Stimulated activated CD4-positive, alpha-beta T cell treated with anti-CD3 and anti-CD28 coated beads, Interleukin-4, amount 100 ng/mL, for 4 hours (primary cell): ENCODE measurements around the gene CCL11.

ENCODE experiments used
- DNase-seq, 2 experiments: peaks; one replicate each; pipeline ENCODE4 v3.0.0-alpha.2; 2020

Gene CCL11

DNA sequence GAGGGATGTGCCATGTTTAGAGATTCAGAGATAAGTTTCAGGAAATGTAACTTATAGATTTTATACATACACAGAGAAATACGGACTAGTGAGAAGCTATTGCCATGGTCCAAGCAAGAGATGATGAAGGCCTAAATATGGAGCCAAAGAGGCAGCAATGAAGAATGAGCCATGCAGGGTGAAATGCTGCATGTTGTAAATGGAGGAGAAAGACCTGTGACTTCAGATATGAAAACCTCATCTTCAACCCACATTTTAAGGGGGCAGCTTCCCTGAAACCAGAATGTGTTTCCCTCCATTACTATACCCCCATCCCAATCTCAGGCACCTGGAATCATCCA lies 27.6 kb upstream of the CCL11 start:
- DNase-seq: no peak

DNA sequence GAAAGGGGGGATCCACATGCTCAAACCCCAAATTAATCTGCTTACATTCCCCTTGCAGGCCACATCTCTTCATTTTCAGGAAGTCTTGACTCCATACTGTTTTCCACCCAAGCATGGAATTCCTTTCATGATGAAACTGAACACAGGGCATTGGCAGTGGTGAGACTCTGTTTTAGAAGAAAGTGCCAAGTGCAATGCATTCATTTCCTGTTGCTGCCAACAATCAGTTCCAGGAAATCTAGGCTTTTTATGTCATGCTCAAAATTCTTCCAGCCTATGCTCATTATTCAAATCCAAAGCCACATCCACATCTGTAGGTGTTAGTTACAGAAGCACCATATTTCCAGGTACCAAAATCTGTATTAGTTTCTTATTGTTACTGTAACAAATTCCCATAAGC lies 26.4 kb upstream of the CCL11 start:
- no peak for DNase-seq

DNA sequence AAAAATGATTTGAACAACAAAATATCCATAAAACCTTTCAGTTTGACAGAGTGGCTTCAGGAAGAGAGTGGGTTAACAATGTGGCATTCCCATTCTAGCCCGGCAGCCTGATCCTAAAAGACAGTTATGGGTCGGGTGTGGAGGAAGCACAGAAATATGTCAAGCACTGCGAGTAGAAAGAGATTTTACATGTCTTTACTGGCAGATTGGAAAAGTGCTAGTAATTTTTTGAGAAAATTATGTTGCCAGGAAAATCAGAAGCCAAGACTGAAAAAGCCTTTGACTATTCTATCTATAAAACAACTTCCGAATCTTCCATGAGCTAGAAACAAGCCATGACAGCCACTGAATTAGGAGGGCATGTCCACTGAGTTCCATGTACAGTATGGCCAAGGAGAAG lies 24.7 kb upstream of the CCL11 start:
- no peak for DNase-seq

DNA sequence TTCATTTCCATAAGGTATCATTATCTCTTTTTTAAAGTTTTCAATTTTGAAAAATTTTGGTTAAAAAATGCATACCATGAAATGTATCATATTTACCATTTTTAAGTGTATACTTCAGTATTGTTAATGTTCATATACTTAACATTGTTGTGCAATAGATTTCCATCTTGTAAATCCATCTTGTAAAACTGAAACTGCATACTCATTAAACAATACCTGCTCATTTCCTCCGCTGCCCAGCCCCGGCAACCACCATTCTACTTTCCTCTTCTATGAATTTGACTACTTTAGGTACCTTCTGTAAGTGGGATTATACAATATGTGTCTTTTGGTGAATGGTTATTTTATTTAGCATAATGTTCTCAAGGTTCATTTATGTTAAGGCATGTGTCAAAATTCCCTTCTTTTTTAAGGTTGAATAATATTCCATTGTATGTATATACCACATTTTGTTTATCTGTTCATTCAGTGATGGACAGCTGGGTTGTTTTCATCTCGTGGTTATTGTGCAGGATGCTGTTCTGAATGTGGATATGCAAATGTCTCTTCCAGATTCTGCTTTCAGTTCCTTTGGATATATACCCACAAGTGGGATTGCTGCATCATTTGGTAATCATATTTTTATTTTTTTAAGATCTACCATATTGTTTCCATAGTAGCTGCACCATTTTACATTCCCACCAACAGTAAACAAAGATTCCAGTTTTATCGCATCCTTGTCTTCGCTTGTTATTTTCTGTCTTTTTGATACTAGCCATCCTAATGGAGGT lies 23.8 kb upstream of the CCL11 start:
- DNase-seq: no peak

DNA sequence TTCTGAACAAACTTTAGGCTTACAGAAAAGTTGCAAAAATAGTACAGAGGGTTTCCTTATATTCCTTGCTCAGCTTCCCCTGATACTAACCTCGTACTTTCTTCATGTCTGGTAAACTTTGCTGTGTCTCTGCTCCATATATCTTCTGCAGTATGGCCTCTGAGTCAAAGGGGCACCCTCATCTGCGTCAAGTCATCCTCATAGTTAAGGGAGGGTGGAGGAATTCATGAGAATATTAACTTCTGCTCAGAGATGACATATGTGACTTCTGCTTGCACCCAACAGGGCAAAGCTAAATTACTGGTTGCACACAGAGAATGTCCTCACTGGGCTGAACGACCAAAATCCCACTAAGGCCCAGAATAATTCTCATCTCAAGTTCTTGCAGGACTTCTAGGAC lies 19.8 kb upstream of the CCL11 start:
- no peak for DNase-seq

DNA sequence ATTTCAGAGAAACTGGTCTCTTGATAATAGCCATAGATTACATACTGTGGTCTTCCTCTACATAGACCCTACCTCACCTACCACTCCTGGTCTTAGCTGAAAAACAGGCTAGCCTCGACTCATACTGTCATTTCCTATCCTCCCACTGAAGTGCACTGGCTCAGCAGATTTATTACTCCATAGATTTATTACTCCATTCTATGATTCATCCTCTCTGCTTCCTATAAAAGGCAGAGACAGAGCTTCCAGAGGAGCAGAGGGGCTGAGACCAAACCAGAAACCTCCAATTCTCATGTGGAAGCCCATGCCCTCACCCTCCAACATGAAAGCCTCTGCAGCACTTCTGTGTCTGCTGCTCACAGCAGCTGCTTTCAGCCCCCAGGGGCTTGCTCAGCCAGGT lies 15.6 kb upstream of the CCL11 start, which contains the start of gene CCL7:
CCL7 (plus strand) TSS at position 253 of the 400 bp plus-strand sequence; CDS start at position 323, 70 bp downstream.
- no peak for DNase-seq

DNA sequence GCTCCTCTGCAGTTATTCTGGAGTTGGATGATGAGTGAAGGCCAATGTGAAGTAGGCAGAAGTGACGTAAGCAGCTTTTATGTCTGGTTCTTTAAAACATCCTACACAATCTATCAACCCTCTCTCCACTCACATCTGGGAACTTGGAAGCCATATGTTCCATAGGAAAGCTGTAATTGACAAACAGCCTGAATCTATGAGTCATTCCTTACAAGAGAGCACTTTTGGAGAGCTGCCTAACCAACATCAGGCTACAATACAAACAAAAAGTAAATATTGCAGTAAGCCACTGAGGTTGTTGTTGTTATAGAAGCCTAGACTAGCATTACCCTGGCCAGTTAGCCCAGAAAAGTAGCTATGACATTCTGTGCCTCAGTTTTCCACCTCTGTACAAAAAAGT lies 9.7 kb upstream of the CCL11 start:
- no peak for DNase-seq

DNA sequence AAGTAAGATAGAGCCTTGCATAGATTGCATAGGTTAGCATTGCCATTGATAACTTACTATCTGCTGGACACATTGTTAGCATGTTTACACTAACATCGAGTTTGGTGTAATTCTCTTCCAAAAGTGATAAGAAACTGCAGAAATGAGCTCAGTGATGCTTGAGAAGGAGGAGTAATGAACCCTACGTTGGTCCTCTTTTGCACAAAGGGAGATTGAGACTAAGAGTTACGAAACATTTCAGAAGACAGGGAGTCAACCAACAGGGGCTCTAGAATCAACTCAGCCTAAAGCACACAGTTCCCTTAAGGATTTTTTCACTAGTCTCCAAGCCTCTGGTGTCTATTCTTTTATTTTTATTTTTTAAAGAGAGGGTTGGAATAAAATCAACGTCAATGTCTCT lies 8.7 kb upstream of the CCL11 start:
- no peak for DNase-seq

DNA sequence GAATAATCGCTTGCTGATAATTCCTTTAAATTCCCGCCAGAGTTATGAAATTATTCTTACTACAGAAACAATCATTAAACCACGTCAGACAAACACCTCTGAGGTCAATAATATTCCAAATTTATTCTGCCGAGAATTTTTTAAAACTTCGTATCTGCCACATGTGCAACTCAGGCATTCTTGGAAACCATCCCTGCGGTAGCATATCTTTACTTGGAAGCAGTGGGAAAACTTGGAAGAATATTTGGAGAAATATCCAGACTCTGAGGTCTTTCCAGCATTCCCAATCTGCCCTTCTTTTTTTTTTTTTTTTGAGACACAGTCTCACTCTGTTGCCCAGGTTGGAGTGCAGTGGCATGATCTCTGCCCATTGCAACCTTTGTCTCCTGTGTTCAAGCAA lies 2.0 kb upstream of the CCL11 start:
- DNase-seq: no peak

DNA sequence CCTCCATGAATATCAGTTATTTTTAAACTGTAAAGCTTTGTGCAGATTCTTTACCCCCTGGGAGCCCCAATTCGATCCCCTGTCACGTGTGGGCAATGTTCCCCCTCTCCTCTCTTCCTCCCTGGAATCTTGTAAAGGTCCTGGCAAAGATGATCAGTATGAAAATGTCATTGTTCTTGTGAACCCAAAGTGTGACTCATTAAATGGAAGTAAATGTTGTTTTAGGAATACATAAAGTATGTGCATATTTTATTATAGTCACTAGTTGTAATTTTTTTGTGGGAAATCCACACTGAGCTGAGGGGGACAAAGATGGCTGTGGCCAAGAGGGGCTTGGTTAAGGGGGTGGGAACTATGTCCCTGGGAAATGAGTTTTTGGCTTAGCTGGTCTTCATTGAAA lies 2.3 kb downstream of the CCL11 start:
- DNase-seq: no peak

DNA sequence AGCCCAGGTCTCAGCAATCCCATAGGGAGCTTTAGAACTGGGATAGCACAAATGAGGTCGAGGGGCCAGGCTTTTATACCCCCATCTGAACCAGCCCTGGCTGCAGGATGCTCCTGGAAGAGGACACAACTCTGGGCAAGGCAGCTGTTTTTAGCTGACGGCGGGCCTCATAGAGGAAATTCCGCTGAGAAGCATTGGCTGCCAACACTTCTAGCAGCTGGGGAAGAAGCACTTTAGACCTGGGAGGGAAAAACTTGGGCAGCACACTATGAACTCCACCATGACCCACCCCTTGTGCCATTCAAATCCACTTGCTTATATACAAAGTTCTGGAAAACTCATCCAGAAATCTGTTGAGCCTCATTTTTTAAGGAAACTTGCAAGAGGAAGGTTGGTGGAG lies 5.0 kb downstream of the CCL11 start:
- no peak for DNase-seq

DNA sequence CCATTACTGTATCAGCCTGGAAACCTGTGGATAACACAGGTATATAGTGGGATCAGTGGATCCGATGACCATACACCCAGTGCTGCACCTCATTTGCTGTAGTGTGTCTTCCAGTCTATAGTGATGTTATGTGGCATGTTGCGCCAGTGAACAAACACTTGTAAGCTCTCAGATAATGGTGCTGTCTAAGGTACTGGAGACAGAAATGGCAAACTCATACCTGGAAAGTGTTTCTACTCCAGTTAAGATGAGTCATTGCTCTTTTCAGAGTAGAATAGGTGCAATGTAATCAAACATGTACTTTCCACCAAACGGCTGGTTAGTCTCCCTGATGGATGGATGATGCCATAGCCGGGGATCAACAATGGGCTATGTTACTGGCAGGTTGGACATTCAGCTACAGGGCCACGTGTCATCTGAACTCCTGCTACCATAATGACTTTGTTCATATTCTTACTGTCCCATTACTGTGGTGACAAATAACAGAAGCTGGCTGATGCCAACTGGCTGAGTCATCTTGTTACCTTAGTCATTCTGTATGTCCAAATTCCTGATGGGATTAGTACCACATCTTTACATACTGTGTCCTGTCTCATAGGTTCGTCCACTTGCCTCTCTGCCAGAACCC lies 6.3 kb downstream of the CCL11 start:
- no peak for DNase-seq

DNA sequence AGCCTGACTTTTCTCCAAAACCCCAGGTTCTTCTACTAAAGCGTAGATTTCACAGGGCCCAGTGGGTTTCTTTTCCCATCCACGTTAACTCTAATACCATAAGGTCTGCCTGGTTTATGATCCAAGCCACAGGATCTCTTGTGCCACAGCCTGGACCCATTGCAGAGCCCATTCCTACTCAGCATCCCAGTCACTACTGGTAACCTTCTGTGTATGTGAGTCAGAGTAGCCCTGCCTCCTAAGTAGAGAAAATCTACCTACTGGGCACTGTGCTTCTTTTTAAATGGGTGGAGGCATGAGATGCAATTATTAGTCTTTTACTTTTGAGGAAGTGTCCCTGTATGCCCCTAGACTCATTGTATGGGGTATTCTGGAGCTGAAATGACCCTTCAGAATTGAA lies 13.5 kb downstream of the CCL11 start:
- DNase-seq: no peak

DNA sequence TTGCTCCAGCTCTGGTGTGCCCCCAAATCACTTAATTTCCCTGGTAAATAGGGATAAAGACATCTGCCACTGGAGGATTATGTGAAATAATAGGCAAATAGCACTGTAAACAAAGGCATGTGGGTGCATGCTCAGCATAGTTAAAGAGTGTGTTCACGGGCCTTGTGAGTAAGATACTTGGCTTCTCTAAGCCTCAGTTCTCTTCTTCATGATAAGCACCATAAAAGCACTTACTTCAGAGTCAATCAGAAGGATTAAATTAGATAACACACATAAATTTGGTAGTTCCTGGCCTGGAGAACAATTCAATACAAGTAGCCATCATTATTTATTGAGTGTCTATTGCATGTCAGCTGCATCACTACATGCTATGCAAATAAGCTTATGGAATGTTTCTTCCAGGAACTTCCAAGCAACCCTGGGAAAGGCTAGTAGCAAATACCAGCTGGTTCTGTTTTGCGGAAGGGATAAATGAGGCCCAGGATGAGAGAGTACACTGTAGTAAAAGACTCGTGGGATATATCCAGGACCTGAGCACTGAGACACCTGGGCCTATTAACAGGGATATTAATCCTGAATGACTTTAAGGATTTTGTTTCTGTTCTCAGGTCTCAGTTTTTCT lies 14.5 kb downstream of the CCL11 start:
- DNase-seq: no peak

DNA sequence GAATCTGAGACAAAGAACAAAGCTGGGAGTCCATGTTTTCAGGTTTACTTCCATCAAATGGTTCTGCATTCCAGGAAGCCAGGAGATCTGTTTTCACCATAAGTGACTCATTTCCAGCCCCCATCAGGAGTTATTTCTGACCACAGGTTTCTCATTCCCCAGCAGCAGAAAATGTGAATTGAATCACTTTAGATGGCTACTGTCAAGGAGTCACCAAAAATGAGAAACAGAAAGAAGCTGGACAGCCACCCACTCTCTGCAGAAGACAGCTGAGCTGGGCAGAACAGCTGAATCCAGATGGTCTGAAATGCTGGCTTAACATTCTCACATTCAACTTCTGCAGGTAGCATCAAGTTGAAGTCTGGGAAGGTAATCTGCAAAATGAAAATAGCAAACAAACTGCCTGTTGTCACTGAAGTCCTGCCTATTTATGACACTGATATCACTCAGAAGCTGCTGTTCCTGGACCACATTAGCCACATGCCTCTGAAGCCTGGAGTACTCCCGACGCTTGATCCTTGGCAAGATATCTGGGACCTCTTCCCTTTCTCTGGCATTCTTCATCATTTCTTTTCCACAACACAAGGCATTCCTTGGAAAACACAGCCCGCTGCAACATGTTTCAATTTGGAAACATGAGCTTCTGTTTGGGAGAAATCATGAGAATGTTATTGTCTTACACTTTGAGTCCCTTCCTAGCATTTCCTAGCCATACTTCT lies 15.3 kb downstream of the CCL11 start:
- DNase-seq: no peak

DNA sequence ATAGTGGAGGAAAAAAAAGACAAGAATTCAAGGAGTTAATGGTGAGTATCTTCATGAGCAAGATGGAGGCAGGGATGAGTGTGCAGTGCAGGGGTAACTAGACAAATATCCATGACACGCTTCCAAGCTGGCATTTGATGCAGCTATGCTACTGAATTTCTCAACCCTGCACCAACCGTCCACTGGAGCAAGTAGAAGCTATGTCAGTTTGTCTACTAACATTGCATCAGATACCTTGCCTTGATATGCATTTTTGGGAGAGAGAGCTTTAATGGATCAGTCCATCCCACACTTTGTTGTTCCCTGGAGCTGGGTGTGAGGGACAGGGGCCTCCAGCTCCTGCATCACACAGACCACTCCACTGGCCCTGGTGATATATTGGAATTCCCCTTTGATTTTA lies 16.4 kb downstream of the CCL11 start:
- no peak for DNase-seq

DNA sequence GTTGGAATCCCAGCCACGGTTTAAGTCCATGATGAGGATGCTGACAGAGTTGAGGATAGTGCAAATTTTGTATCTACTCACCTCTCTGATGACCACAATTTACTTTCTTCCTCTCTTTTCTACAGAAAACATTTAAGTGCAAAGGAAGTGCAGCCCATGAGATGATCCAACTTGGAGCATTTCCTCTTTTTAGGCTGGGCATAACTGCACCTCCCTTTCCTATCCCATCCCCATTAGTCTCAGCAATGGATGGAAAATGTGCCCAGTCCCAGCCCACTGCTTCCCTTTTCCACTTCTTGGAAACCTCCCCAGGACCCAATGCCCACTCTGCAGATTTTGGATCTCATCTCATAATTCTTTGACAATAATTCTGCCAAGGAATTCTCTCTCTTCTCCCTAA lies 17.1 kb downstream of the CCL11 start:
- DNase-seq: no peak

DNA sequence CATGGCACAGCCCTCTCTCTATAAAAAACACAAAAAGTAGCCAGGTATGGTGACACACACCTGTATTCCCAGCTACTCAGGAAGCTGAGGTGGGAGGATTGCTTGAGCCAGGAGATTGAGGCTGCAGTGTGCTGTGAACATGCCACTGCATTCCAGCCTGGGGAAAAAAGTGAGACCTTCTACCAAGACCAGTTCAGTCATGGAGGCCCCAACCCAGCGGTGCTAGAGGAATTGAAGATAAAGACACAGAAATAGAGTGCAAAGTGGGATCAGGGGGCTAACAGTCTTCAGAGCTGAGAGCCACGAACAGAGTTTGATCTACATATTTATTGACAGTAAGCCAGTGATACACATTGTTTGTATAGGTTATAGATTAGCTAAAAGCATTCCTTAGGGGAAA lies 18.1 kb downstream of the CCL11 start:
- no peak for DNase-seq

DNA sequence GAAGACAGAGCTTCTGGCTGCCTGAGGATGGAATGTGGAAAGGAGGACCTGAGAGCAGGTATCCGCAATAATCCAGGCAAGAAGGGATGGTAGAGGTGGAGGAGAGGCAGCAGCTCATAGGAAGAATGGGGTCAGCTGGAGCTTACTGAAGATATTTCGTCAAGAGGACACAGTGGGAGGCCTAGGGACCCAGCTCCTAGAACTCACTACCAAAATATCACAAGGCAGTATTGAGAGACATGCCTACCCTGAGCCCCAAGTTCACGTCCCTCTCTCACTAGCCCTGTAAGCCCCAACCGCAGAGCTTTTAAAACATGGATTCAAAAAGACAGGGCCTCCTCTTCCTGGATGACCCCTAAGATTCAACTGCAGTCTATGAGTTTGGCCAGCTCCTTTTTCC lies 19.5 kb downstream of the CCL11 start:
- DNase-seq: no peak

DNA sequence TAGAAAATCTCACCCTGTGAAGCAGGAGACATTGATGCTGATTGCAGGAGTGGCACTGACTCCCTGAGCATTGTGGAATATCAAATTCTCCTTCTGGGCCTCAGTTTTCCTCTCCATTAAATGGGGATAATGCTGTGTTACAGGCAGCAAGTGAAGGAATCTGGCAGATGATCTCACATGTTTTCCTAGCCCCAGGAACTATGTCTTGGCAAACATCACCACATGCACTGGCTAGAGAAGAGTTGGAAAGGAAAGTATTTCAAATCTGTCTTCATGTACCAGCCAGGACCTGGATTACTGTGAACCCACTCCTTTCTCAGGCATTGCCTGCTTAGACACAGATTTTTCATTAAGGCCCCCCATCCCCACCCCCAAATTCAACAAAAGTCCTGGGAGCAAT lies 20.1 kb downstream of the CCL11 start:
- DNase-seq: no peak

DNA sequence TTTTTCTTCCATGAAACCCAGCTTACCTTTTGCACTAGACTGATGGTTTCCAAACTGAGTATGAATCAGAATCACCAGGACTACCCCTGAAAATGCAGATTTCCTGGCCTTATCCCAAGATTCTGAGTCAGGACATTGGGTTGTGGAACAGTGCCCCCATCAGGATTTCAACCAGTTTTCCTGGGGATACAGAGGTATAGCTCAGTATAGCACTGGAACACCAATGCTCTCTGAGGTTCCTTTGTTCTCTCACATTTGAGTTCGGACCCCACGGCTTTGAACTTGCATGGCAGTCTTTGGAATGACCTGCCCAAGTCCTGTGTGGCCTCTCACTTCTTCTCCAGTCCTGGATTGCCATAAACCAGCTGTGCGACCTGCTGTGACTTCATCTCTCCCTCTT lies 20.9 kb downstream of the CCL11 start:
- DNase-seq: no peak

DNA sequence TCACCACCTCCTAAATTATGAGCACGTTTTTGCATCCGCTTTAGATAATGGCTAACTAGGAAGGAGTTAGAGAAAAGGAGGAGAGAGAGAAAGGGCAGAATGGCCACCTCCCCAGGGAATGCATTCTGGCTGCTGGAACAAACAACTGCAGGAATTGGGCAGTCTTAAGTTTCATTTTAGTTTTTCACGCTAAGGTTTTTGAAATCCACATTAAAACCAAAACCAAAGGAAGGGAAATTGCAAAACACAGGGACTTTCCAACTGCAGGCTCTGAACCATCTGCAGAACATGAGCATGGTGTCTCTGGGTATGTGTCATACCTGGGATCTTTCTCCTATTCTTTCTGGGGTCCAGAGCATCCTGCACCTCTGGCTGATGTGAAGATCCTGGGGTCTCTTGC lies 21.6 kb downstream of the CCL11 start:
- no peak for DNase-seq

DNA sequence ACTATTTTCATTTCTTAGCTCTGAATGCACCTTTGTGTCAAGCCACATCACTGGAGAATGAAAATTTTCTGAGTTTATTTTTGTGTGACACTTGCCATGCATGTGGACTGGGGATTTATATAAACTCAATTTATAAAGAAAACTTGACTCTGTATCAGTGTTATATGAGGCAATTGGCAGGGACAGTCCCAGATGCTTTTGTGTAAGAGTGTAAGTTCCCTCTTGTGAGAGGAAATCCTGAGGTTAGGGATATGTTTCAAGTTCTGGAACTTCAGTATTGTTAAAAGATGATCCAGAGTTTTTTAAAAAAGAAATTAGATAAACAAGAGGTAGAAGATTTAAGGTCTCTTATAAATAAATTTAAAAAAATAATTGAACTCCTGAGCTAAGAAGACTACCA lies 22.8 kb downstream of the CCL11 start:
- no peak for DNase-seq

DNA sequence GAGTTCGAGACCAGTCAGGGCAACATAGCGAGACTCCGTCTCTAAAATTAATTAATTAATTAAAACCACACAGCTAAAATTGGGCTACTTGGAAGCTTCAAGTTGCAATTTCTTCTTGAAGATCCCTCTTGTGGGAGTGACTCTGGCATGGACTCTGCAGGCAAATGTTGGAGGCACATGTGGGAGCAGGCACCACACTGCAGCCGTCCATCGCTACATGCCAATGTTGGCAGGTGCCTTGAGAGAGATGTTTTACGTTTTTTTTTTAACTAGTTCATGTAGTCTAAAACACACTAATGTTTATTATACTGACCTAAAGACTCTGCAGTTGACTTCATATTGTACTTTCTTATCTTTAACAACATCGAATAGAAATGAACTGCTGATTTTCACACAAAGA lies 25.7 kb downstream of the CCL11 start:
- no peak for DNase-seq
